ENCODE results near the gene HBA1. TPM values are rescaled to one million over a fixed set of nuclear protein-coding genes. Genes with fewer than 3 reads are reported as not detected.
A peak's percentile ranks its signal among the peaks of the same experiment; 100 is the strongest.
"Not testable (repeated sequence)": the region's sequence is repeated elsewhere in the genome, so short reads cannot be mapped to it uniquely, and the experiment has no call there.

Gene HBA1
- total and polyA plus RNA-seq, 4 donors: 718 to 1,778 (median 1,061) TPM

- Histone ChIP-seq H3K4me1 (ENCODE audit: control insufficient read depth, insufficient read depth, low read length) (peaks cover 21% of the 10 kb centered on the region), H3K27me3 (ENCODE audit: control insufficient read depth, insufficient read depth, low read length) (peaks cover 63% of the 10 kb centered on the region), H3K27ac (ENCODE audit: low read depth, low read length) (no peak within 1 kb of the TSS), H3K9me3 (ENCODE audit: control insufficient read depth, insufficient read depth, low read length) (no peaks in the 10 kb centered on the region), H3K4me3 (ENCODE audit: low read depth, low read length) (peak within 1 kb of the TSS; percentile 12), H3K36me3 (ENCODE audit: control insufficient read depth, insufficient read depth, low read length) (no peaks in the 10 kb centered on the region)
- under 1% methylated on average over 74 of the region's 75 CpGs for WGBS (ENCODE audit: insufficient coverage)
- DNase-seq (ENCODE audit: low read depth in 4 of 6, low spot score in 6 of 6): no peak
These were observed 10.7 kb upstream of the HBA1 start, which contains the start of gene HBM for GRCh38 chr16:165539-166374. Gene HBM (plus strand): TSS chr16:165978. CDS start chr16:165998, 20 bp downstream.

- DNase-seq (ENCODE audit: low read depth in 4 of 6, low spot score in 6 of 6): peak in 1 of 6 donors; percentile 31
- peaks cover 65% of the 10 kb centered on the region for H3K27me3 ChIP-seq (ENCODE audit: control insufficient read depth, insufficient read depth, low read length)
- no peaks in the 10 kb centered on the region for H3K36me3 ChIP-seq (ENCODE audit: control insufficient read depth, insufficient read depth, low read length)
- no peak overlapping the region for H3K4me3 ChIP-seq (ENCODE audit: low read depth, low read length)
- WGBS (ENCODE audit: insufficient coverage): 1% methylated on average over 39 of the region's 45 CpGs
- no peaks in the 10 kb centered on the region for H3K9me3 ChIP-seq (ENCODE audit: control insufficient read depth, insufficient read depth, low read length)
- H3K4me1 ChIP-seq (ENCODE audit: control insufficient read depth, insufficient read depth, low read length): peaks cover 21% of the 10 kb centered on the region
- no peak overlapping the region for H3K27ac ChIP-seq (ENCODE audit: low read depth, low read length)
These were observed 9.9 kb upstream of the HBA1 start for GRCh38 chr16:166375-167121.

GRCh38 chr16:167122-167690 is 9.3 kb upstream of the HBA1 start:
- Histone ChIP-seq H3K27ac (ENCODE audit: low read depth, low read length) (no peak overlapping the region), H3K27me3 (ENCODE audit: control insufficient read depth, insufficient read depth, low read length) (peaks cover 68% of the 10 kb centered on the region), H3K4me3 (ENCODE audit: low read depth, low read length) (no peak overlapping the region), H3K4me1 (ENCODE audit: control insufficient read depth, insufficient read depth, low read length) (peaks cover 21% of the 10 kb centered on the region), H3K9me3 (ENCODE audit: control insufficient read depth, insufficient read depth, low read length) (no peaks in the 10 kb centered on the region), H3K36me3 (ENCODE audit: control insufficient read depth, insufficient read depth, low read length) (no peaks in the 10 kb centered on the region)
- DNase-seq (ENCODE audit: low read depth in 4 of 6, low spot score in 6 of 6): no peak
- 16% methylated on average over 10 of the region's 11 CpGs for WGBS (ENCODE audit: insufficient coverage)

- Histone ChIP-seq H3K9me3 (ENCODE audit: control insufficient read depth, insufficient read depth, low read length) (no peaks in the 10 kb centered on the region), H3K27ac (ENCODE audit: low read depth, low read length) (no peak overlapping the region), H3K4me3 (ENCODE audit: low read depth, low read length) (no peak overlapping the region), H3K36me3 (ENCODE audit: control insufficient read depth, insufficient read depth, low read length) (no peaks in the 10 kb centered on the region), H3K4me1 (ENCODE audit: control insufficient read depth, insufficient read depth, low read length) (peaks cover 23% of the 10 kb centered on the region), H3K27me3 (ENCODE audit: control insufficient read depth, insufficient read depth, low read length) (peaks cover 68% of the 10 kb centered on the region)
- no peak for DNase-seq (ENCODE audit: low read depth in 4 of 6, low spot score in 6 of 6)
- WGBS (ENCODE audit: insufficient coverage): 70% methylated on average over 6 of the region's 6 CpGs
These were observed 8.1 kb upstream of the HBA1 start for GRCh38 chr16:168424-168823.

- Histone ChIP-seq H3K4me3 (ENCODE audit: low read depth, low read length) (no peak overlapping the region), H3K9me3 (ENCODE audit: control insufficient read depth, insufficient read depth, low read length) (no peaks in the 10 kb centered on the region), H3K4me1 (ENCODE audit: control insufficient read depth, insufficient read depth, low read length) (peaks cover 24% of the 10 kb centered on the region), H3K27ac (ENCODE audit: low read depth, low read length) (no peak overlapping the region), H3K27me3 (ENCODE audit: control insufficient read depth, insufficient read depth, low read length) (peaks cover 71% of the 10 kb centered on the region), H3K36me3 (ENCODE audit: control insufficient read depth, insufficient read depth, low read length) (no peaks in the 10 kb centered on the region)
- 48% methylated on average over 3 of the region's 3 CpGs for WGBS (ENCODE audit: insufficient coverage)
- DNase-seq (ENCODE audit: low read depth in 4 of 6, low spot score in 6 of 6): no peak
These were observed 7.5 kb upstream of the HBA1 start for GRCh38 chr16:169014-169413.

- not testable (repeated sequence) for H3K9me3 ChIP-seq (ENCODE audit: control insufficient read depth, insufficient read depth, low read length); H3K36me3 ChIP-seq (ENCODE audit: control insufficient read depth, insufficient read depth, low read length); H3K27ac ChIP-seq (ENCODE audit: low read depth, low read length); DNase-seq (ENCODE audit: low read depth in 4 of 6, low spot score in 6 of 6); H3K4me3 ChIP-seq (ENCODE audit: low read depth, low read length)
- WGBS (ENCODE audit: insufficient coverage): 0% methylated on average over 2 of the region's 5 CpGs
- Histone ChIP-seq H3K27me3 (ENCODE audit: control insufficient read depth, insufficient read depth, low read length) (peaks cover 77% of the 10 kb centered on the region), H3K4me1 (ENCODE audit: control insufficient read depth, insufficient read depth, low read length) (peaks cover 21% of the 10 kb centered on the region)
These were observed 6.4 kb upstream of the HBA1 start for GRCh38 chr16:170088-170507.

GRCh38 chr16:170788-171187 is 5.7 kb upstream of the HBA1 start:
- Histone ChIP-seq H3K27ac (ENCODE audit: low read depth, low read length) (no peak overlapping the region), H3K27me3 (ENCODE audit: control insufficient read depth, insufficient read depth, low read length) (peaks cover 77% of the 10 kb centered on the region), H3K9me3 (ENCODE audit: control insufficient read depth, insufficient read depth, low read length) (no peaks in the 10 kb centered on the region), H3K36me3 (ENCODE audit: control insufficient read depth, insufficient read depth, low read length) (no peaks in the 10 kb centered on the region), H3K4me3 (ENCODE audit: low read depth, low read length) (no peak overlapping the region), H3K4me1 (ENCODE audit: control insufficient read depth, insufficient read depth, low read length) (peaks cover 14% of the 10 kb centered on the region)
- no peak for DNase-seq (ENCODE audit: low read depth in 4 of 6, low spot score in 6 of 6)
- WGBS (ENCODE audit: insufficient coverage): no CpG with 5 or more reads among the region's 1 CpG

- not testable (repeated sequence) for H3K4me1 ChIP-seq (ENCODE audit: control insufficient read depth, insufficient read depth, low read length); DNase-seq (ENCODE audit: low read depth in 4 of 6, low spot score in 6 of 6); H3K27ac ChIP-seq (ENCODE audit: low read depth, low read length); H3K4me3 ChIP-seq (ENCODE audit: low read depth, low read length); H3K36me3 ChIP-seq (ENCODE audit: control insufficient read depth, insufficient read depth, low read length); H3K9me3 ChIP-seq (ENCODE audit: control insufficient read depth, insufficient read depth, low read length)
- WGBS (ENCODE audit: insufficient coverage): no CpG with 5 or more reads among the region's 74 CpGs
- peaks cover 64% of the 10 kb centered on the region for H3K27me3 ChIP-seq (ENCODE audit: control insufficient read depth, insufficient read depth, low read length)
These were observed 4.0 kb upstream of the HBA1 start, which contains the start of gene HBA2 for GRCh38 chr16:172374-172941. Gene HBA2 (plus strand): TSS chr16:172876. CDS start chr16:172913, 37 bp downstream.

- H3K27ac ChIP-seq (ENCODE audit: low read depth, low read length); H3K4me3 ChIP-seq (ENCODE audit: low read depth, low read length); H3K9me3 ChIP-seq (ENCODE audit: control insufficient read depth, insufficient read depth, low read length); H3K4me1 ChIP-seq (ENCODE audit: control insufficient read depth, insufficient read depth, low read length); DNase-seq (ENCODE audit: low read depth in 4 of 6, low spot score in 6 of 6); H3K36me3 ChIP-seq (ENCODE audit: control insufficient read depth, insufficient read depth, low read length): not testable (repeated sequence)
- peaks cover 64% of the 10 kb centered on the region for H3K27me3 ChIP-seq (ENCODE audit: control insufficient read depth, insufficient read depth, low read length)
- 5% methylated on average over 20 of the region's 44 CpGs for WGBS (ENCODE audit: insufficient coverage)
These were observed 3.1 kb upstream of the HBA1 start for GRCh38 chr16:173211-173854.
